ELR (cell line): Measurements from ENCODE around the gene TM2D1.
A peak's percentile ranks its signal among the peaks of the same experiment; 100 is the strongest.
"Not testable (repeated sequence)": the region's sequence is repeated elsewhere in the genome, so short reads cannot be mapped to it uniquely, and the experiment has no call there.

ENCODE experiments used
- DNase-seq: peaks from one replicate; pipeline ENCODE4 v3.0.0-alpha.2; 2015; ENCODE audit warnings: low read depth

TM2D1 gene

GRCh38 chr1:61718996-61719663 is 5.8 kb downstream of the TM2D1 start:
- not testable (repeated sequence) for DNase-seq

GRCh38 chr1:61711969-61712368 is 13.0 kb downstream of the TM2D1 start:
- DNase-seq = no peak

GRCh38 chr1:61711257-61711656 is 13.7 kb downstream of the TM2D1 start:
- peak; percentile 49 for DNase-seq

GRCh38 chr1:61709908-61710289 is 15.0 kb downstream of the TM2D1 start:
- no peak for DNase-seq

- DNase-seq = no peak
Measured at GRCh38 chr1:61708953-61709907, 15.7 kb downstream of the TM2D1 start.

GRCh38 chr1:61699911-61700851 is 24.8 kb downstream of the TM2D1 start:
- DNase-seq = no peak

GRCh38 chr1:61692155-61692800 is 32.7 kb downstream of the TM2D1 start:
- peak; percentile 71 for DNase-seq

GRCh38 chr1:61687901-61688300 is 37.0 kb downstream of the TM2D1 start:
- peak; percentile 62 for DNase-seq

- no peak for DNase-seq
Measured at GRCh38 chr1:61682891-61683290, 42.0 kb downstream of the TM2D1 start.

- no peak for DNase-seq
Measured at GRCh38 chr1:61680500-61680899, 44.4 kb downstream of the TM2D1 start.

GRCh38 chr1:61676881-61677280 is 48.1 kb downstream of the TM2D1 start:
- not testable (repeated sequence) for DNase-seq

GRCh38 chr1:61674221-61674620 is 50.7 kb downstream of the TM2D1 start:
- DNase-seq = peak; percentile 7

- DNase-seq = no peak
Measured at GRCh38 chr1:61672376-61672775, 52.6 kb downstream of the TM2D1 start.

- DNase-seq = no peak
Measured at GRCh38 chr1:61670445-61670844, 54.5 kb downstream of the TM2D1 start.

- no peak for DNase-seq
Measured at GRCh38 chr1:61670016-61670415, 54.9 kb downstream of the TM2D1 start.

- DNase-seq = peak; percentile 10
Measured at GRCh38 chr1:61659061-61659460, 65.9 kb downstream of the TM2D1 start.

GRCh38 chr1:61655453-61655852 is 69.5 kb downstream of the TM2D1 start:
- DNase-seq = no peak

GRCh38 chr1:61654067-61654466 is 70.9 kb downstream of the TM2D1 start:
- DNase-seq = no peak

GRCh38 chr1:61648983-61649742 is 75.8 kb downstream of the TM2D1 start:
- no peak for DNase-seq

- no peak for DNase-seq
Measured at GRCh38 chr1:61647142-61647541, 77.8 kb downstream of the TM2D1 start.

GRCh38 chr1:61645476-61645875 is 79.5 kb downstream of the TM2D1 start:
- no peak for DNase-seq
